Anterior cingulate cortex (tissue), 58 donors: ENCODE results near the gene PPL.

Experiments used
- DNase-seq, 58 donors: peaks; one replicate each; lab custom pipeline; 2025; lab: John Stamatoyannopoulos, UW

The PPL gene

DNA sequence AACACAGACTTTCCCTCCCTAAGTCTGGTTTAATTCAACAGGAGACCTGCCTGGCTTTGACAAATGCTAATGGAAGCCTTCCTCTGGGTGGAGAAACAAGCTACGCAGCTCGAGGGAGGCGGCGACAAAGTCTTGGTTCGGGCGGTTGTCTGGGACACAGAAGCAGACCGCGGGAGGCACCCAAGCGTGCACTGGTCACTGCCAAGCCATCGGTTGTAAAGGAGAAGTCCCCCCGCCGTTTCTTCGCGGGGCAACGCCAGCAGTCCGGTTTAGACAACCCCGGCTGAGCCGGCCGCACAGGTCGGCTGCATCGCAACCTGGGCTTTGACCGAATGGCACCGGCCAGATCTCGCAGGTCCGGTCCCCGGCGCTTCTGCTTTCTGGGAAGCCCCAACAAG is 90.4 kb downstream of the PPL start:
- peak in 44 of 58 donors; percentile 13 to 70 (median 46) for DNase-seq

DNA sequence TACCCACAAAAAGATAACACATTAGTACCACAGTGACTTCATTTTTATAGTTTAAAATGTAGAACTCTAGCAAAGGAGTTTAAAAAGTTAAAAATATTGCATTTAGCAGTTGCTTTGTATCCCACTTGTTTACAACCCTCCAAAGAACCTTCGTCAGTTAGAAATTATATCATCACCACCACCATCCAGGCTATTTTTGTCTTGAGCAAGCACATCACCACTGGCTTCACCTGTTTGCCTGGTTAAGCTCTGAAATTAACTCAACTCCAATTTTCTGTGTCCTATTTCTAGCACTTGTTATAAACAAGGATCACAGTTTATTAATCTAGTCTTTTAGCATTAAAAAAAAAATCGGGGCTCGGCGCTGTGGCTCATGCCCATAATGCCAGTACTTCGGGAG is 96.0 kb downstream of the PPL start:
- no peak for DNase-seq

GRCh38 chr16:4839942-4840341 is 97.0 kb downstream of the PPL start:
- no peak for DNase-seq

DNA sequence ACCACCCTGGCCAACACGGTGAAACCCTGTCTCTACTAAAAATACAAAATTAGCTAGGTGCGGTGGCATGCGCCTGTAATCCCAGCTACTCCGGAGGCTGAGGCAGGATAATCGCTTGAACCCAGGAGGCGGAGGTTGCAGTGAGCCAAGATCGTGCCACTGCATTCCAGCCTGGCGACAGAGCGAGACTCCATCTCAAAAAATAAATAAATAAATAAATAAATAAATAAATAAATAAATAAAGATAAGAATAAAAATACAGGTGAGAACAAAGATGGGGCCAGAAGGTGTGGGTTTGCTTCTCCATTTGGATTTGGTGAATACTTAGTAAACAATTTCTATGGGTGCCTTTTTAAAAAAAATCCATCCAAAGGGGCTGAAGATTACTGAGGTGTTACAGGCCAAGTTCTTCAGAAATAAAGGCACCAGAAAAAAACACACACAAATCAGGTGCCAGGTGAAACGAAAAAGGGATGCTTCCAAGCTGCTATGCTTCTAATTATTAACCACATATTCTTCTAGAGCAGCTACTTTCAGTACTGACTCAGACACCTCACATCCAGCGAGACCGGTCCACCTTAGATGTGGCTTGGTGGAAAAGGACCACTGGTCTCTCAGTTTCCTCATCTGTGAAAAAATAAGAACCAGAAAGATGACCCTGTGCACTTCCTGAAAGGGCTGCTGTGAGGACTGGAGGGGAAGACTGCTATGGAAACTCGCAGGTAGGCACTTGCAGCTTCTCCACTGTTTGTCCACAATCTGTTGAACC is 99.0 kb downstream of the PPL start:
- DNase-seq, result no peak

DNA sequence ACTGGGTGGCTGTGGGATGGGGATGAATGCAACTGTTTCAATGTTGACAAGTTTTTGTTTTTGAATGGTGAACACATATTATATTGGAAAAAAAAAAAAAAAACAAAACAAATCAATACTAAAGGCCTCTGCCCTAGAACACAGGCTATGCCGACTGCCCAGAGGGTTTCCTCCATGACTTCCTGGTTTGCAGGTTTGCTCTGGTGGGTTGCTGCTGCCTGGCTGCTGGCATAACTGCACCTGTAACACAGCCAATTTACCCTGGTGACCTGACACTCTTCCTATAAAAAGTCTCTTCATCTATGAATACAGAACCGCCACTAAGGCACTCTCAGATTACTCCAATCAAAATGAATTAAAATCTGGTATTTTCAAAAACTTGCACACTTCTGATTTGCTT is 100.2 kb downstream of the PPL start:
- DNase-seq, result no peak

GRCh38 chr16:4833584-4833983 is 103.4 kb downstream of the PPL start:
- DNase-seq, result no peak

DNA sequence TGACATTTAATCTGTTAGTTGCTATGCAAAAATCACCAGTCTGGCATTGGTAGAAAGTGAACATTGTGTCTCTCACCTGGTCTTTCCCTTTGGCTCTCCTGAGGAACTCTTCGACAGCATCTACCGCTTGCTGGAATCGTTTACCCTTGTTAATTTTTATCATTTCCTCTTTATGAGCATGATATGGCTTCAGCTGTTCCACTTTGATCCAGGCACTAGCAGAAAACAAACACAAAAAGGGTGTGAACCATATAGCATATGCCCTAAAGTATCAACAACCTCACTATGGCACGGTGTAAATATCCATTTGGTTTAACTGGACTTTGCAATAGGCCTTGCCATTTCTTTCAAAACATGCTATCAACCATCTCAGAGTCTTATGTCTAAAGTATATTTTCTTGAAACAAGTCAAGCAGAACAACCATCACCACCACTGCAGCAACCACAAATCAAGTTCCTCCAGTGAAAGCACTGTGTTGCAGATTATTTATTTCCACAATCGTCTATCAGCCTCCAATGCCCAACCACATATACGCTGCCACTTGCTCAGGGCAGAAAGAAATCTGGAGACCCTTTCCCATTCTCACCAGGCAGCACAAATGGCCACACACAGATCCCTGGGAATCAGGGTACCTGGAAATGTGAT is 104.1 kb downstream of the PPL start:
- no peak for DNase-seq
